Measurements from ENCODE around the gene ZEB2. TPM values are rescaled to one million over a fixed set of nuclear protein-coding genes. Genes with fewer than 3 reads are reported as not detected.

Gene ZEB2
- total RNA-seq = 50.1 and 73.5 TPM in 2 replicates

GRCh38 chr2:144519934-144520731, at the start of gene ZEB2:
Gene ZEB2, minus strand, starts transcription at chr2:144520119. Its CDS starts 2,769 bp downstream, at chr2:144517350.

Small RNAs within 50 kb of the gene (small RNA-seq; reads per million reads assigned to genes)
- not detected for gene RF01987 (ENCODE audit: low replicate concordance)
